SU-DHL-6 (cell line): Measurements from ENCODE around the gene KLF11.

Source experiments
- EZH2phosphoT487 ChIP-seq: fragments of 200-600 bp; sonication (generic), shearing (Covaris generic); conservative IDR thresholded peaks from 2 replicates; pipeline ENCODE4 v1.6.1; 2018; ENCODE audit warnings: mild to moderate bottlenecking, antibody characterized with exemption, low read length, moderate library complexity, mixed read lengths
- TF ChIP-seq, protein P1 (sequence below): fragments of 200-600 bp; sonication (generic); IDR thresholded peaks from one replicate; pipeline ENCODE4 v1.5.1; 2017; ENCODE audit warnings: antibody characterized with exemption, mild to moderate bottlenecking, low read length, moderate library complexity; ENCODE audit not compliant: insufficient read depth, poor library complexity, severe bottlenecking

DNA sequence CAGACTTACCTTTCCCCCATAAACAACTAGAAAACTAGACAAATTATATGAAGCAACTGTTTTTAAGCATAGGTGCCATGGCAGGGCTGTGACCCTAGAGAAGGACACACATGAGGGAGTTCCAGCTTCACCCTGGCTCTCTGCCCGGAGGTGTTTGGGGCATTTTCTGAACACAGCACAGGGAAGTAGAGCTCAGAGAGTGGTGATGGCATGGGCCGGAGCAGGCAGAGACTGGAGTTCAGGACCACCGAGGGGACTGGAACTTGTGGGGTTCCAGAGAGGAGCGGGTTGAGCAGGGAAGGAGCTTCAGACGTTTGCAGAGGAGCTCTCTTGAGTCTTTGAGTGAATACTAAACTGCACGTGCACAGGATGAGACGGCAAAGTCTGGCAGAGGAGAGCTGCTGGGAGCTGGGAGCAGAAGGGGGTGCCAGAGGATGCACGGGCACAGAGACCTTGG lies 26.5 kb upstream of the KLF11 start:
- TF ChIP-seq, protein P1, sequence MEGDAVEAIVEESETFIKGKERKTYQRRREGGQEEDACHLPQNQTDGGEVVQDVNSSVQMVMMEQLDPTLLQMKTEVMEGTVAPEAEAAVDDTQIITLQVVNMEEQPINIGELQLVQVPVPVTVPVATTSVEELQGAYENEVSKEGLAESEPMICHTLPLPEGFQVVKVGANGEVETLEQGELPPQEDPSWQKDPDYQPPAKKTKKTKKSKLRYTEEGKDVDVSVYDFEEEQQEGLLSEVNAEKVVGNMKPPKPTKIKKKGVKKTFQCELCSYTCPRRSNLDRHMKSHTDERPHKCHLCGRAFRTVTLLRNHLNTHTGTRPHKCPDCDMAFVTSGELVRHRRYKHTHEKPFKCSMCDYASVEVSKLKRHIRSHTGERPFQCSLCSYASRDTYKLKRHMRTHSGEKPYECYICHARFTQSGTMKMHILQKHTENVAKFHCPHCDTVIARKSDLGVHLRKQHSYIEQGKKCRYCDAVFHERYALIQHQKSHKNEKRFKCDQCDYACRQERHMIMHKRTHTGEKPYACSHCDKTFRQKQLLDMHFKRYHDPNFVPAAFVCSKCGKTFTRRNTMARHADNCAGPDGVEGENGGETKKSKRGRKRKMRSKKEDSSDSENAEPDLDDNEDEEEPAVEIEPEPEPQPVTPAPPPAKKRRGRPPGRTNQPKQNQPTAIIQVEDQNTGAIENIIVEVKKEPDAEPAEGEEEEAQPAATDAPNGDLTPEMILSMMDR: no peak
- no peak for TF ChIP-seq EZH2phosphoT487
